HepG2 (cell line): Measurements from ENCODE around the gene TMEM270.

Experiments used
- DNMT1 ChIP-seq: sonication (generic); formaldehyde crosslinking; IDR thresholded peaks from 2 replicates; pipeline ENCODE4 v1.5.1; 2020; ENCODE audit warnings: mild to moderate bottlenecking, missing genetic modification reagents
- ZBTB3 ChIP-seq: sonication (generic); formaldehyde crosslinking; IDR thresholded peaks from 2 replicates; pipeline ENCODE4 v1.4.0; 2020; ENCODE audit warnings: low read depth, mild to moderate bottlenecking, moderate library complexity, missing genetic modification reagents, borderline replicate concordance
- ZFX ChIP-seq: sonication (generic); formaldehyde crosslinking; IDR thresholded peaks from 2 replicates; pipeline ENCODE4 v1.4.0; 2020; ENCODE audit warnings: mild to moderate bottlenecking, low read depth, missing genetic modification reagents, moderate library complexity
- ZNF530 ChIP-seq: sonication (generic); formaldehyde crosslinking; IDR thresholded peaks from 2 replicates; pipeline ENCODE4 v1.5.0; 2020; ENCODE audit warnings: low read depth, mild to moderate bottlenecking, missing genetic modification reagents
- ZSCAN30 ChIP-seq: sonication (generic); formaldehyde crosslinking; IDR thresholded peaks from 2 replicates; pipeline ENCODE4 v1.5.0; 2020; ENCODE audit warnings: mild to moderate bottlenecking, missing genetic modification reagents
- TF ChIP-seq, protein P1 (sequence below): IDR thresholded peaks from 2 replicates; pipeline ENCODE4 v1.6.1; 2012; ENCODE audit warnings: inconsistent platforms
- TF ChIP-seq, protein P2 (sequence below), 2 experiments: IDR thresholded peaks; 2 replicates each; pipeline ENCODE4 v1.6.1; 2011 to 2012; ENCODE audit warnings: low read length in 2 of 2, borderline replicate concordance in 1 of 2, low read depth in 1 of 2, mild to moderate bottlenecking in 1 of 2, moderate library complexity in 1 of 2
- TF ChIP-seq, protein P3 (sequence below): sonication (generic); formaldehyde crosslinking; conservative IDR thresholded peaks from 2 replicates; pipeline ENCODE4 v1.4.0; 2020; ENCODE audit warnings: missing genetic modification reagents
- TF ChIP-seq, protein P4 (sequence below): sonication (generic); formaldehyde crosslinking; IDR thresholded peaks from 2 replicates; pipeline ENCODE4 v1.5.0; 2020; ENCODE audit warnings: mild to moderate bottlenecking, missing genetic modification reagents, moderate library complexity

DNA sequence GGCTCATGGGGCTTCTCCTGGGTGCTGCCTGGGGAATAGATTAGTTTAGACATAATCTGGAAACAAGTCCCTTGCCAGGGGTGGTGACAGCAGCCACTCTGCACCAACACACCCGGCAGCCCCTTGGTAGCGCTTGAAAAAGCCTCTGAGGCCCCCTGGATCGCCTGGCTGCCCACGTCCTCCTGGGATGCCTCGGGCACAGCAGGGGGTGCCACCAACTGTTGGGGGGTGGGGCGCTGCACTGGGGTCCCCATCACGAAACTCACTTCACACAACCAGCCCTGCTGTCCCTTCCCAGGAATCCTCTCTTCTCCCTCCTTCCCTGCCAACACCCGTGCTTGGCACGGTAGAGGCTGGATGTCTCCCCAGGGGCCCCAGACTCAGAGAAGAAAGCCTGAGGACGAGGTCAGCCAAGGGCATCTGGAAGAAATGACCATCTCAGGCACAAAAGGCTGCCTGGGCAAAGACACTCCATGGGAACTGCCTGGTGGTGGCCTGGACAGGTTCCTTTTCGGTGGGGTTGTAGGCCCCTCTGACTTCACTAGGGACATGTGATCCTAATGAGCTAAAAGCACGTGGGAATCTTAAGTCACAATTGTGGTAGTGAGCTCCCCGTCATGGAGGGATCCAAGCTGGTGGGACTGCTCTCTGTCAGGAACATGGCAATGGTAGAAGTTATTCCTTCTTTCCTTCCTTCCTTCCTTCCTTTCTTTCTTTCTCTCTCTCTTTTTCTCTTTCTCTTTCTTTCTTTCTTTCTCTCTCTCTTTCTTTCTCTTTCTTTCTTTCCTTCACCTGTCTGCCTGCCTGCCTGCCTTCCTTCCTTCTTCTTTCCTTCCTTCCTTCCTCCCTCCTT, 11.3 kb downstream of the TMEM270 start:
- TF ChIP-seq, protein P1, sequence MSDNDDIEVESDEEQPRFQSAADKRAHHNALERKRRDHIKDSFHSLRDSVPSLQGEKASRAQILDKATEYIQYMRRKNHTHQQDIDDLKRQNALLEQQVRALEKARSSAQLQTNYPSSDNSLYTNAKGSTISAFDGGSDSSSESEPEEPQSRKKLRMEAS = no peak
- TF ChIP-seq, protein P2, sequence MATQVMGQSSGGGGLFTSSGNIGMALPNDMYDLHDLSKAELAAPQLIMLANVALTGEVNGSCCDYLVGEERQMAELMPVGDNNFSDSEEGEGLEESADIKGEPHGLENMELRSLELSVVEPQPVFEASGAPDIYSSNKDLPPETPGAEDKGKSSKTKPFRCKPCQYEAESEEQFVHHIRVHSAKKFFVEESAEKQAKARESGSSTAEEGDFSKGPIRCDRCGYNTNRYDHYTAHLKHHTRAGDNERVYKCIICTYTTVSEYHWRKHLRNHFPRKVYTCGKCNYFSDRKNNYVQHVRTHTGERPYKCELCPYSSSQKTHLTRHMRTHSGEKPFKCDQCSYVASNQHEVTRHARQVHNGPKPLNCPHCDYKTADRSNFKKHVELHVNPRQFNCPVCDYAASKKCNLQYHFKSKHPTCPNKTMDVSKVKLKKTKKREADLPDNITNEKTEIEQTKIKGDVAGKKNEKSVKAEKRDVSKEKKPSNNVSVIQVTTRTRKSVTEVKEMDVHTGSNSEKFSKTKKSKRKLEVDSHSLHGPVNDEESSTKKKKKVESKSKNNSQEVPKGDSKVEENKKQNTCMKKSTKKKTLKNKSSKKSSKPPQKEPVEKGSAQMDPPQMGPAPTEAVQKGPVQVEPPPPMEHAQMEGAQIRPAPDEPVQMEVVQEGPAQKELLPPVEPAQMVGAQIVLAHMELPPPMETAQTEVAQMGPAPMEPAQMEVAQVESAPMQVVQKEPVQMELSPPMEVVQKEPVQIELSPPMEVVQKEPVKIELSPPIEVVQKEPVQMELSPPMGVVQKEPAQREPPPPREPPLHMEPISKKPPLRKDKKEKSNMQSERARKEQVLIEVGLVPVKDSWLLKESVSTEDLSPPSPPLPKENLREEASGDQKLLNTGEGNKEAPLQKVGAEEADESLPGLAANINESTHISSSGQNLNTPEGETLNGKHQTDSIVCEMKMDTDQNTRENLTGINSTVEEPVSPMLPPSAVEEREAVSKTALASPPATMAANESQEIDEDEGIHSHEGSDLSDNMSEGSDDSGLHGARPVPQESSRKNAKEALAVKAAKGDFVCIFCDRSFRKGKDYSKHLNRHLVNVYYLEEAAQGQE (IDR thresholded peaks at IDR 0.05; ENCODE audit: borderline replicate concordance in 1 of 2, low read depth in 1 of 2, low read length in 2 of 2) = no peak
- TF ChIP-seq DNMT1 (CRISPR knock-in tag) (no peak), ZFX (no peak), ZBTB3 (no peak), ZSCAN30 (no peak), ZNF530 (CRISPR knock-in tag) (no peak)
- TF ChIP-seq, protein P3, sequence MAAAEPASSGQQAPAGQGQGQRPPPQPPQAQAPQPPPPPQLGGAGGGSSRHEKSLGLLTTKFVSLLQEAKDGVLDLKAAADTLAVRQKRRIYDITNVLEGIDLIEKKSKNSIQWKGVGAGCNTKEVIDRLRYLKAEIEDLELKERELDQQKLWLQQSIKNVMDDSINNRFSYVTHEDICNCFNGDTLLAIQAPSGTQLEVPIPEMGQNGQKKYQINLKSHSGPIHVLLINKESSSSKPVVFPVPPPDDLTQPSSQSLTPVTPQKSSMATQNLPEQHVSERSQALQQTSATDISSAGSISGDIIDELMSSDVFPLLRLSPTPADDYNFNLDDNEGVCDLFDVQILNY (CRISPR knock-in tag) = no peak
- TF ChIP-seq, protein P4, sequence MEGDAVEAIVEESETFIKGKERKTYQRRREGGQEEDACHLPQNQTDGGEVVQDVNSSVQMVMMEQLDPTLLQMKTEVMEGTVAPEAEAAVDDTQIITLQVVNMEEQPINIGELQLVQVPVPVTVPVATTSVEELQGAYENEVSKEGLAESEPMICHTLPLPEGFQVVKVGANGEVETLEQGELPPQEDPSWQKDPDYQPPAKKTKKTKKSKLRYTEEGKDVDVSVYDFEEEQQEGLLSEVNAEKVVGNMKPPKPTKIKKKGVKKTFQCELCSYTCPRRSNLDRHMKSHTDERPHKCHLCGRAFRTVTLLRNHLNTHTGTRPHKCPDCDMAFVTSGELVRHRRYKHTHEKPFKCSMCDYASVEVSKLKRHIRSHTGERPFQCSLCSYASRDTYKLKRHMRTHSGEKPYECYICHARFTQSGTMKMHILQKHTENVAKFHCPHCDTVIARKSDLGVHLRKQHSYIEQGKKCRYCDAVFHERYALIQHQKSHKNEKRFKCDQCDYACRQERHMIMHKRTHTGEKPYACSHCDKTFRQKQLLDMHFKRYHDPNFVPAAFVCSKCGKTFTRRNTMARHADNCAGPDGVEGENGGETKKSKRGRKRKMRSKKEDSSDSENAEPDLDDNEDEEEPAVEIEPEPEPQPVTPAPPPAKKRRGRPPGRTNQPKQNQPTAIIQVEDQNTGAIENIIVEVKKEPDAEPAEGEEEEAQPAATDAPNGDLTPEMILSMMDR = no peak
